HPDE6-E6E7 (cell line): ENCODE measurements around the gene CD9.

Source experiments
- DNase-seq: peaks from one replicate; pipeline ENCODE4 v3.0.0; 2011; ENCODE audit warnings: missing footprints; ENCODE audit errors: extremely low spot score

CD9 gene

GRCh38 chr12:6275928-6276887 is 76.0 kb downstream of the CD9 start:
- DNase-seq, result no peak

- DNase-seq, result no peak
These were observed 76.9 kb downstream of the CD9 start for GRCh38 chr12:6276956-6277620.

DNA sequence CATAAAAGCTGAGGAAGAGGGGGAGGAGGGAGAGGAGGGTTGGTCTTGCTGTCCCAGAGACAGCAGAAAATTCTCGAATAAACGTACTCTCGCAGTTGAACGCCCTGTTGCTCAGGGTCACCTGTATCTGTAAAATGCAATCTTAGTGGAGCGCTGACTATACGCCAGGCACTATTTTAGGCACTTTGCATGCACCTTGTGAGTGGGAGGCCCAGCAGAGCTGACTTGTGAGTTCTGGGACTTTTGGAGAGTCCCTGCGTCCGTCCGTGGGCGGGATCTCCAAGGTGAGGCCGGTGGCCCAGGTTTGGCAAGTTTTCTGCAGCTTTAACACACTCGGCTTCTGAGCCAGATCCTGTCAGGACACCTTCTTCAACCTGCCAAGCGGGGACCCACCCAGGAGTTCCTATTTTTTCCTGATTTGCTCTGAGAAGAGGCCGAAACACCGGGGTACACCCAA is 77.8 kb downstream of the CD9 start:
- no peak for DNase-seq

GRCh38 chr12:6278439-6279255 is 78.4 kb downstream of the CD9 start:
- peak; percentile 68 for DNase-seq

GRCh38 chr12:6279256-6279628 is 79.0 kb downstream of the CD9 start:
- no peak for DNase-seq

- no peak for DNase-seq
These were observed 79.4 kb downstream of the CD9 start for GRCh38 chr12:6279631-6280030.

DNA sequence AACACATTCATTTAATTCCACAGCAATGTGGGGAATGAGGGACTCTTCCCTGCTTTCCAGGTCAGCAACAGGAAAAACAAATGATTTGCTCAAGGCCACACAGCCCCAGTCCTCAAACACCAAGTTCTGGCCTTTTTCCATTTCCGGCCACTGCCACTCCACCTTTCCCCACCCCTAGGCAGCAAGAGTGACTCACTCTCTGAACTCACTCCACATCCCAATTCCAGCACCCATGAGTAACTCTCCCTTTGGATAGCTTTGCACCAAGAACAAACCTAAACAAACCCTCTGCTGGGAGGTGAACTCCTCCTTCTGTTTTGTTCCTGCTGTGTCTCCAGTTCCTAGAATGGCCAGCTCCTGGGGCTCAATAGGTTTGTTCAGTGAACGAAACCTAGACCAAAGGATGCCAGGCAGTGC is 79.9 kb downstream of the CD9 start:
- peak; percentile 86 for DNase-seq

DNA sequence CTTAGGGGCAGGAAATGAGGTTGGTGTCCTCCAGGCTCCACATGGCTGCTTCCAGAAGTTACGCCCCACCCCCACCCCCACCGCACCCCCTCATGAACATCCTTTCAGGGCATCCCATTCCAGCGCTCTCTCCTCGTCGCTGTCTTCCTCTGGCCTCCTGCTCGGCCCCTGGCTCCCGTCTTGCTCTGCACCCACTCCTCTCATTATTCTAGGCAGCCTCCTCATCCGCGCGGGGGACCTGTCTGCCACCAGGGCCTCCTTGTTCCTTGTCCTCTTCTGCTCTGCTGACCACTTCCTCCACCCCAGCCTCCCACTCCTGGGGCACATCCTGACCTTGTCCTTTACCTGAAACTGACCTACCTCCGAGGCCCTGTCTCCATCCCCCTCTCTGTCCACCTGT is 80.5 kb downstream of the CD9 start:
- no peak for DNase-seq

GRCh38 chr12:6281081-6281809 is 81.0 kb downstream of the CD9 start:
- no peak for DNase-seq

GRCh38 chr12:6282453-6282840 is 82.2 kb downstream of the CD9 start:
- DNase-seq, result no peak

GRCh38 chr12:6284273-6284672 is 84.1 kb downstream of the CD9 start:
- no peak for DNase-seq

- peak; percentile 74 for DNase-seq
These were observed 84.9 kb downstream of the CD9 start for GRCh38 chr12:6285063-6285477.

DNA sequence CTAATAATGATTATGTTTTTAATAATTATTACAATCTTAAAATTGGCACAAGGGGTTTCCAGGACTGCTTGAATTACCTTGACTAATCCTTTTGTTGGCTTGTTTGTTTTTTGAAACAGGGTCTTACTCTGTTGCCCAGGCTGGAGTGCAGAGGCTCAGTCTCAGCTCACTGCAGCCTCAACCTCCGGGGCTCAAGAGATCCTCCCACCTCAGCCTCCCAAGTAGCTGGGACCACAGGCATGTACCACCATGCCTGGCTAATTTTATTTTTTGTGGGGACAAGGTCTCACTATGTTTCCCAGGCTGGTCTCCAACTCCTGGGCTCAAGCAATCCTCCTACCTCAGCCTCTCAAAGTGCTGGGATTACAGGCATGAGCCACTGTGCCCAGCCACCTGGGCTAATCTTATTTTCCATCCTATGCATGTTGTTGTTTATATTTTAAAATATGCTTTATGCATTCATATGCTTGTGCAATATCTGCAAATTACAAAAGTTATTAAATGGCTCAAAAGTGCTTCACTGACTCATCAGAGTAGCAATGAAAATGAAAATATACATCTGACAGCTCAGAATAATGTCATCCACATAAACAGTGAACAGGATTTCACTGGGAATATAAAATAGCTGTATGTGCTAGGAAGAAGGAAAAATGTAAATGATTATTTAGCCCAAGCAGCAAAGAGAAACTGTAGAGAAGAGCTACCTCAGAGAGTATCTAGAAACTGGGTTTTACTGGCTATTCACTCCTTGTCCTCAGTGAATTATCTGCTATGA is 85.5 kb downstream of the CD9 start:
- DNase-seq, result no peak
